Esophagus squamous epithelium (tissue), 5 donors: Measurements from ENCODE around the gene CACNA1B. TPM values are rescaled to one million over a fixed set of nuclear protein-coding genes. Genes with fewer than 3 reads are reported as not detected.

Source experiments
- DNase-seq: peaks from one replicate; lab custom pipeline; 2025; lab: John Stamatoyannopoulos, UW
- H3K27ac ChIP-seq, 4 donors: fragments of 200-600 bp; sonication (generic); one replicate each; pipeline ENCODE4 v1.5.1; 2016 to 2019; ENCODE audit warnings: mild to moderate bottlenecking in 1 of 4
- H3K27me3 ChIP-seq, 4 donors: fragments of 200-600 bp; sonication (generic); 1 replicate in 3 of 4; 2 replicates in 1 of 4; pipeline versions ENCODE4 v1.5.1 to v1.6.0; 2017 to 2021; ENCODE audit warnings: antibody characterized with exemption in 1 of 4
- H3K36me3 ChIP-seq, 3 donors: fragments of 200-600 bp; sonication (generic); one replicate each; pipeline ENCODE4 v1.5.1; 2016 to 2019
- H3K4me1 ChIP-seq, 3 donors: fragments of 200-600 bp; sonication (generic); one replicate each; pipeline ENCODE4 v1.5.1; 2017 to 2019
- H3K4me3 ChIP-seq, 4 donors: fragments of 200-600 bp; sonication (generic); 1 replicate in 3 of 4; 2 replicates in 1 of 4; pipeline ENCODE4 v1.5.1; 2016 to 2019; ENCODE audit warnings: mild to moderate bottlenecking in 2 of 4, moderate library complexity in 1 of 4
- H3K9me3 ChIP-seq, 3 donors: fragments of 200-600 bp; sonication (generic); one replicate each; pipeline ENCODE4 v1.5.1; 2016 to 2019
- CTCF ChIP-seq, 6 experiments: fragments of 450-650 bp in 4 of 6; fragments of 200-600 bp in 2 of 6; sonication (generic) in 2 of 6; IDR thresholded peaks; one replicate each; pipeline ENCODE4 v1.5.1; 2016 to 2019; ENCODE audit warnings: antibody characterized with exemption in 6 of 6, mild to moderate bottlenecking in 4 of 6, moderate library complexity in 4 of 6
- POLR2A ChIP-seq, 4 donors: fragments of 450-650 bp; IDR thresholded peaks; one replicate each; pipeline ENCODE4 v1.6.1; 2017; ENCODE audit warnings: antibody characterized with exemption in 4 of 4, mild to moderate bottlenecking in 4 of 4, moderate library complexity in 3 of 4
- WGBS, 2 donors: methylation state at CpG; one replicate each; pipeline ENCODE4 v1.1.5; 2018; 5-methylcytosine and 5-hydroxymethylcytosine counted together
- intact Hi-C: fragments of 100-400 bp; cut with DNase I; formaldehyde crosslinking; loops from one replicate; pipeline ENCODE4 v1.15.0; 2022
- total RNA-seq, 4 donors: library from RNA; depleted of rRNA; stranded (reverse); fragments of >200 nt; gene quantifications; one replicate each; pipeline ENCODE4 v1.1.0, GENCODE V29; 2016
- donor health status: DM: yes; HTN: yes; CAD: no.

Gene CACNA1B
- total RNA-seq, 4 donors from 2014 or later: not detected

GRCh38 chr9:138114501-138115245 lies 237.1 kb downstream of the CACNA1B start:
- TF ChIP-seq POLR2A (IDR thresholded peaks at IDR 0.05) (no peak), CTCF (IDR thresholded peaks at IDR 0.05) (no peak)
- DNase-seq: no peak
- intact Hi-C loops: no loop called here
- WGBS, 2 donors: 71 to 93% methylated on average over 5 to 9 of the region's 10 CpGs
- Histone ChIP-seq H3K36me3 (no peaks in the 10 kb centered on the region), H3K27ac (no peak overlapping the region), H3K4me3 (no peak overlapping the region), H3K4me1 (no peaks in the 10 kb centered on the region), H3K27me3 (peaks cover 0 to 32% (median 0%) of the 10 kb centered on the region in 4 donors), H3K9me3 (no peaks in the 10 kb centered on the region)

- intact Hi-C loops: no loop called here
- no peak for DNase-seq
- no peak overlapping the region for H3K4me3 ChIP-seq
- WGBS, 2 donors: 86% methylated on average over 5 of the region's 7 CpGs; no CpG with 5 or more reads in 1 of the 2 donors
- no peaks in the 10 kb centered on the region for H3K36me3 ChIP-seq
- H3K4me1 ChIP-seq: no peaks in the 10 kb centered on the region
- H3K9me3 ChIP-seq: no peaks in the 10 kb centered on the region
- peaks cover 0 to 33% (median 0%) of the 10 kb centered on the region in 4 donors for H3K27me3 ChIP-seq
- H3K27ac ChIP-seq: no peak overlapping the region
- no peak for TF ChIP-seq CTCF (IDR thresholded peaks at IDR 0.05)
- no peak for TF ChIP-seq POLR2A (IDR thresholded peaks at IDR 0.05)
Measured at GRCh38 chr9:138115506-138115905, 237.9 kb downstream of the CACNA1B start.

GRCh38 chr9:138116521-138116920 lies 238.9 kb downstream of the CACNA1B start:
- H3K4me3 ChIP-seq: no peak overlapping the region
- no peak overlapping the region for H3K27ac ChIP-seq
- H3K27me3 ChIP-seq: peaks cover 0 to 33% (median 0%) of the 10 kb centered on the region in 4 donors
- WGBS, 2 donors: 83 to 84% methylated on average over 4 to 6 of the region's 6 CpGs
- DNase-seq: no peak
- intact Hi-C loops: no loop called here
- TF ChIP-seq POLR2A (IDR thresholded peaks at IDR 0.05): no peak
- no peak for TF ChIP-seq CTCF (IDR thresholded peaks at IDR 0.05)
- no peaks in the 10 kb centered on the region for H3K9me3 ChIP-seq
- no peaks in the 10 kb centered on the region for H3K36me3 ChIP-seq
- no peaks in the 10 kb centered on the region for H3K4me1 ChIP-seq

GRCh38 chr9:138117101-138117750 lies 239.6 kb downstream of the CACNA1B start:
- Histone ChIP-seq H3K4me3 (no peak overlapping the region), H3K36me3 (no peaks in the 10 kb centered on the region), H3K4me1 (no peaks in the 10 kb centered on the region), H3K27ac (no peak overlapping the region), H3K27me3 (peaks cover 0 to 33% (median 0%) of the 10 kb centered on the region in 4 donors), H3K9me3 (no peaks in the 10 kb centered on the region)
- no peak for DNase-seq
- intact Hi-C loops: no loop called here
- 67 to 80% methylated on average over 10 to 14 of the region's 14 CpGs for WGBS, 2 donors
- TF ChIP-seq CTCF (IDR thresholded peaks at IDR 0.05) (no peak), POLR2A (IDR thresholded peaks at IDR 0.05) (no peak)

GRCh38 chr9:138117836-138118235 lies 240.3 kb downstream of the CACNA1B start:
- H3K4me3 ChIP-seq: no peak overlapping the region
- H3K4me1 ChIP-seq: no peaks in the 10 kb centered on the region
- H3K9me3 ChIP-seq: no peaks in the 10 kb centered on the region
- intact Hi-C loops: no loop called here
- TF ChIP-seq CTCF (IDR thresholded peaks at IDR 0.05) (no peak), POLR2A (IDR thresholded peaks at IDR 0.05) (no peak)
- 80% methylated on average over 1 of the region's 6 CpGs; no CpG with 5 or more reads in 1 of the 2 donors for WGBS, 2 donors
- H3K36me3 ChIP-seq: no peaks in the 10 kb centered on the region
- H3K27me3 ChIP-seq: peaks cover 0 to 33% (median 0%) of the 10 kb centered on the region in 4 donors
- H3K27ac ChIP-seq: no peak overlapping the region
- no peak for DNase-seq
